GM12878 (cell line): ENCODE data around the gene RGS6. TPM values are rescaled to one million over a fixed set of nuclear protein-coding genes. Genes with fewer than 3 reads are reported as not detected.

Source experiments
- ATAC-seq: fragments of 200-7000 bp; cut with Tn5 transposase; 3 replicates; pipeline ENCODE4 v1.9.1; 2020; ENCODE audit warnings: mild to moderate bottlenecking, moderate library complexity
- BruUV-seq: library from RNA; stranded (reverse); fragments of 400-500 nt; replicated peaks from 2 replicates; lab custom pipeline; 2021; lab: Mats Ljungman, UMichigan
- CTCF ChIA-PET: fragments of 300-600 bp; sonication (Branson Sonifier 250); formaldehyde crosslinking; extraction: SDS; loops from one replicate; lab custom pipeline; 2021; ENCODE audit warnings: inconsistent platforms; lab: Yijun Ruan, JAX
- POLR2A ChIA-PET: fragments of 350-600 bp; formaldehyde crosslinking; extraction: SDS; loops from one replicate; lab custom pipeline; 2021; ENCODE audit warnings: inconsistent platforms; lab: Charles Lee
- RAD21 ChIA-PET: fragments of 300-600 bp; sonication (Branson Sonifier 250); formaldehyde crosslinking; loops from one replicate; lab custom pipeline; 2023; ENCODE audit warnings: antibody characterized with exemption; ENCODE audit not compliant: unreplicated experiment; lab: Charles Lee
- SMC1A ChIA-PET: fragments of 300-600 bp; sonication (Branson Sonifier 250); formaldehyde crosslinking; loops from one replicate; lab custom pipeline; 2023; ENCODE audit not compliant: unreplicated experiment, uncharacterized antibody; lab: Charles Lee
- DNase-seq: peaks from one replicate; pipeline ENCODE4 v3.0.0-alpha.2; 2011; ENCODE audit warnings: low read depth, low spot score
- FAIRE-seq: peaks from 3 replicates; lab custom pipeline; 2011; peaks lifted over from hg19 to GRCh38; lab: Jason Lieb, UNC
- H2AFZ ChIP-seq: 2 replicates; pipeline ENCODE4 v1.6.0; 2011; ENCODE audit warnings: low read depth, low read length, control low read depth; ENCODE audit not compliant: control insufficient read depth
- H3K27ac ChIP-seq: 2 replicates; pipeline ENCODE4 v1.5.1; 2011; ENCODE audit warnings: control low read depth; ENCODE audit not compliant: control insufficient read depth, insufficient read depth
- H3K27me3 ChIP-seq, 2 experiments: replicated peaks in 1 of 2; 2 replicates each; pipeline versions ENCODE4 v1.6.0 to v1.6.1; 2011; ENCODE audit warnings: low read length in 1 of 2; ENCODE audit not compliant: control insufficient read depth in 2 of 2, insufficient read depth in 2 of 2
- H3K36me3 ChIP-seq, 2 experiments: 2 replicates each; pipeline ENCODE4 v1.5.1; 2011; ENCODE audit warnings: low read length in 1 of 2; ENCODE audit not compliant: control insufficient read depth in 2 of 2, insufficient read depth in 2 of 2
- H3K4me1 ChIP-seq: 2 replicates; pipeline ENCODE4 v1.6.1; 2011; ENCODE audit warnings: mild to moderate bottlenecking, low read length, moderate library complexity, mixed read lengths; ENCODE audit not compliant: control insufficient read depth, insufficient read depth
- H3K4me2 ChIP-seq: 2 replicates; pipeline ENCODE4 v1.6.0; 2011; ENCODE audit warnings: control low read depth; ENCODE audit not compliant: control insufficient read depth, insufficient read depth
- H3K4me3 ChIP-seq: fragments of 200-600 bp; sonication (generic); 2 replicates; pipeline ENCODE4 v1.5.1; 2016
- H3K79me2 ChIP-seq: 2 replicates; pipeline ENCODE4 v1.6.0; 2011; ENCODE audit warnings: low read length; ENCODE audit not compliant: control insufficient read depth, insufficient read depth
- H3K9ac ChIP-seq: 2 replicates; pipeline ENCODE4 v1.8.0; 2011; ENCODE audit warnings: low read length, control low read depth, mixed read lengths; ENCODE audit not compliant: control insufficient read depth, insufficient read depth
- H3K9me3 ChIP-seq: replicated peaks from 3 replicates; pipeline ENCODE4 v1.5.1; 2011; ENCODE audit warnings: mild to moderate bottlenecking, low read length; ENCODE audit not compliant: control insufficient read depth, insufficient read depth
- H4K20me1 ChIP-seq: 2 replicates; pipeline ENCODE4 v1.6.0; 2011; ENCODE audit not compliant: control insufficient read depth, insufficient read depth
- CEBPZ ChIP-seq: fragments of 150-350 bp; IDR thresholded peaks from 2 replicates; pipeline ENCODE4 v1.6.1; 2016; ENCODE audit warnings: low read depth, low read length
- MYB ChIP-seq: fragments of 150-350 bp; IDR thresholded peaks from 2 replicates; pipeline ENCODE4 v1.6.1; 2014; ENCODE audit warnings: mild to moderate bottlenecking, low read depth, low read length, borderline replicate concordance
- NFXL1 ChIP-seq: fragments of 450-650 bp; IDR thresholded peaks from 2 replicates; pipeline ENCODE4 v1.6.1; 2017; ENCODE audit warnings: antibody characterized with exemption, mild to moderate bottlenecking, borderline replicate concordance
- PBX3 ChIP-seq: IDR thresholded peaks from 2 replicates; pipeline ENCODE4 v1.6.1; 2011; ENCODE audit warnings: mild to moderate bottlenecking, low read depth, low read length, moderate library complexity; ENCODE audit not compliant: insufficient replicate concordance
- ZSCAN29 ChIP-seq: fragments of 450-650 bp; IDR thresholded peaks from 2 replicates; pipeline ENCODE4 v1.6.1; 2017; ENCODE audit warnings: mild to moderate bottlenecking, moderate library complexity
- WGBS: methylation state at CpG from one replicate; pipeline ENCODE4 v1.1.6; 2016; ENCODE audit warnings: low lambda C conversion rate; ENCODE audit not compliant: insufficient replicate concordance, insufficient coverage; ENCODE audit errors: missing lambda C conversion rate; 5-methylcytosine and 5-hydroxymethylcytosine counted together
- in situ Hi-C: fragments of 300-500 bp; cut with MboI; formaldehyde crosslinking; loops from 9 replicates; pipeline ENCODE4 v1.14.3; 2018; ENCODE audit warnings: mixed read lengths
- intact Hi-C: fragments of 100-400 bp; cut with micrococcal nuclease; formaldehyde crosslinking; loops from one replicate; pipeline ENCODE4 v1.14.2; 2022; ENCODE audit not compliant: unreplicated experiment
- polyA plus RNA-seq, 11 experiments: library from polyadenylated mRNA; depleted of rRNA in 4 of 11; unstranded in 6 of 11; stranded (reverse) in 5 of 11; fragments of >200 nt; fragmentation: Nextera tagmentation in 4 of 11; fragmentation: Illumina TruSeq in 1 of 11; extraction: Ambion mirVana in 4 of 11; extraction: Trizol in 1 of 11; gene quantifications; 1 replicate in 1 of 11; 2 replicates in 10 of 11; pipeline versions ENCODE4 v1.2.1 to v1.2.3, GENCODE V29; 2011 to 2016; ENCODE audit warnings: inconsistent platforms in 2 of 11, missing spikeins in 2 of 11, low read depth in 1 of 11
- total RNA-seq, 4 experiments: library from RNA; depleted of rRNA in 3 of 4; stranded (reverse); fragments of >200 nt in 3 of 4; fragmentation: Illumina TruSeq in 1 of 4; extraction: Trizol in 1 of 4; gene quantifications; 2 replicates each; pipeline versions ENCODE4 v1.2.1 to v1.2.3, GENCODE V29; 2013 to 2021

RGS6 gene
- total and polyA plus RNA-seq, 10 of the 15 experiments (the other 5 are each of a cell fraction or from before 2014, with no cell fraction given) = 3.9 to 18.1 (median 12.4) TPM

- CTCF ChIA-PET = interaction anchor here (0.6 kb wide), 1 partner anchor 592 kb away, joined by 3 read pairs; no protein-coding TSS in a partner anchor
- intact Hi-C loops = no loop called here
Measured at GRCh38 chr14:72301352-72301751, 369.1 kb downstream of the RGS6 start.

More at GRCh38 chr14:72301352-72301751, 369.1 kb downstream of the RGS6 start:
- H3K4me1 ChIP-seq = no peaks in the 10 kb centered on the region
- RAD21 ChIA-PET = no interaction called here
- no peaks in the 10 kb centered on the region for H3K79me2 ChIP-seq
- no peaks in the 10 kb centered on the region for H3K27me3 ChIP-seq
- H3K9ac ChIP-seq = no peak overlapping the region
- no peak for DNase-seq
- 2% methylated on average over 3 of the region's 3 CpGs for WGBS
- H2AFZ ChIP-seq = no peak overlapping the region
- no peaks in the 10 kb centered on the region for H3K36me3 ChIP-seq
- POLR2A ChIA-PET = interaction anchor here (0.5 kb wide), 1 partner anchor 556 kb away, joined by 3 read pairs; no protein-coding TSS in a partner anchor
- no peaks in the 10 kb centered on the region; the same call in 1 of the 3 replicates for H3K9me3 ChIP-seq
- H3K27ac ChIP-seq = no peak overlapping the region
- in situ Hi-C loops = no loop called here
- peak; percentile 44 for FAIRE-seq
- BruUV-seq = no TSS peak
- TF ChIP-seq MYB = no peak
- no peak for TF ChIP-seq PBX3
- TF ChIP-seq CEBPZ = no peak
- TF ChIP-seq ZSCAN29 = no peak
- TF ChIP-seq NFXL1 = no peak
- SMC1A ChIA-PET = interaction anchor here (0.6 to 2.4 kb wide), 5 partner anchors 9 to 125 kb away, joined by 3 to 10 read pairs (median 3); no protein-coding TSS in a partner anchor
- H4K20me1 ChIP-seq = no peaks in the 10 kb centered on the region
- H3K4me2 ChIP-seq = no peak overlapping the region
- no peak overlapping the region for H3K4me3 ChIP-seq
- ATAC-seq = no peak
